Uterus (tissue), 4 donors: ENCODE data around the gene ADIRF. TPM values are rescaled to one million over a fixed set of nuclear protein-coding genes. Genes with fewer than 3 reads are reported as not detected.

ENCODE experiments used
- DNase-seq, 2 donors: peaks; one replicate each; pipeline ENCODE4 v3.0.0-alpha.2; 2019 to 2020
- H3K27ac ChIP-seq, 2 donors: fragments of 200-600 bp; sonication (generic); 1 replicate in 1 of 2; 2 replicates in 1 of 2; pipeline ENCODE4 v1.5.1; 2016 to 2018
- H3K27me3 ChIP-seq, 2 donors: fragments of 200-600 bp; sonication (generic); one replicate each; pipeline ENCODE4 v1.5.1; 2018 to 2019; ENCODE audit warnings: control low read depth in 1 of 2
- H3K36me3 ChIP-seq, 2 donors: fragments of 200-600 bp; sonication (generic); one replicate each; pipeline ENCODE4 v1.5.1; 2019; ENCODE audit warnings: control low read depth in 1 of 2
- H3K4me1 ChIP-seq, 2 donors: fragments of 200-600 bp; sonication (generic); one replicate each; pipeline ENCODE4 v1.5.1; 2018 to 2019; ENCODE audit warnings: control low read depth in 1 of 2
- H3K4me3 ChIP-seq, 2 donors: fragments of 200-600 bp; sonication (generic); 1 replicate in 1 of 2; 2 replicates in 1 of 2; pipeline ENCODE4 v1.5.1; 2018 to 2019; ENCODE audit warnings: mild to moderate bottlenecking in 1 of 2
- H3K9me3 ChIP-seq, 2 donors: fragments of 200-600 bp; sonication (generic); one replicate each; pipeline ENCODE4 v1.5.1; 2019; ENCODE audit warnings: control low read depth in 1 of 2
- CTCF ChIP-seq, 4 experiments: fragments of 200-600 bp in 2 of 4; fragments of 450-650 bp in 2 of 4; sonication (generic) in 2 of 4; IDR thresholded peaks; one replicate each; pipeline ENCODE4 v1.5.1; 2016 to 2019; ENCODE audit warnings: antibody characterized with exemption in 4 of 4, mild to moderate bottlenecking in 2 of 4, moderate library complexity in 1 of 4
- POLR2A ChIP-seq, 2 donors: fragments of 450-650 bp; IDR thresholded peaks; one replicate each; pipeline ENCODE4 v1.6.1; 2016; ENCODE audit warnings: antibody characterized with exemption in 2 of 2, mild to moderate bottlenecking in 1 of 2, moderate library complexity in 1 of 2
- intact Hi-C: fragments of 100-400 bp; cut with DNase I; formaldehyde crosslinking; loops from one replicate; pipeline ENCODE4 v1.15.1; 2023; ENCODE audit warnings: low total_unique reads
- total RNA-seq, 4 donors: library from RNA; depleted of rRNA in 3 of 4; stranded (reverse); fragments of >200 nt in 3 of 4; gene quantifications; one replicate each; pipeline versions ENCODE4 v1.1.0 to v1.2.4, GENCODE V29; 2014 to 2023
- donor health status: DM: yes; HTN: yes; CAD: no.

ADIRF gene
- total RNA-seq, 4 donors from 2014 or later = 8.5 to 368 (median 275) TPM

- DNase-seq = no peak
- intact Hi-C loops = no loop called here
These were observed 27.6 kb upstream of the ADIRF start for GRCh38 chr10:86940677-86941076.

DNA sequence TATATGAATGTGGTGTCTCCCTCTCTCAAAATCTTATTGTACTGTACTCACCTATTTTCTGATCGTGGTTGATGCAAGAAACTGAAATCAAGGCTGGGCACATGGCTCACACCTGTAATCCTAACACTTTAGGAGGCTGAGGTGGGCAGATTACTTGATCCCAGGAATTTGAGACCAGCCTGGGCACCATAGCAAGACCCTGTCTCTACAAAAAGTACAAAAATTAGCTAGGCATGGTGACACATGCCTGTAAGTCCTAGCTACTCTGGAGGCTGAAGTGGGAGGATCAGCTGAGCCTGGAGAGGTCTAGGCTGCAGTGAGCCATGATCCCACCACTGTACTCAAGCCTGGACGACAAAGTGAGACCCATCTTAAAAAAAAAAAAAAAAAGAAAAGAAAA, 26.9 kb upstream of the ADIRF start:
- Histone ChIP-seq H3K4me1 (peaks cover 0 to 4% of the 10 kb centered on the region in 2 donors), H3K9me3 (no peaks in the 10 kb centered on the region), H3K27ac (no peak overlapping the region), H3K36me3 (no peaks in the 10 kb centered on the region), H3K4me3 (no peak overlapping the region), H3K27me3 (no peaks in the 10 kb centered on the region)
- intact Hi-C loops = no loop called here
- no peak for TF ChIP-seq CTCF (IDR thresholded peaks at IDR 0.05)
- TF ChIP-seq POLR2A (IDR thresholded peaks at IDR 0.05) = no peak
- DNase-seq = no peak

More at GRCh38 chr10:86940677-86941076, 27.6 kb upstream of the ADIRF start:
- Histone ChIP-seq H3K27me3 (no peaks in the 10 kb centered on the region), H3K9me3 (no peaks in the 10 kb centered on the region), H3K36me3 (no peaks in the 10 kb centered on the region), H3K4me3 (no peak overlapping the region), H3K4me1 (peaks cover 0 to 4% of the 10 kb centered on the region in 2 donors), H3K27ac (no peak overlapping the region)
- TF ChIP-seq POLR2A (IDR thresholded peaks at IDR 0.05) = no peak

DNA sequence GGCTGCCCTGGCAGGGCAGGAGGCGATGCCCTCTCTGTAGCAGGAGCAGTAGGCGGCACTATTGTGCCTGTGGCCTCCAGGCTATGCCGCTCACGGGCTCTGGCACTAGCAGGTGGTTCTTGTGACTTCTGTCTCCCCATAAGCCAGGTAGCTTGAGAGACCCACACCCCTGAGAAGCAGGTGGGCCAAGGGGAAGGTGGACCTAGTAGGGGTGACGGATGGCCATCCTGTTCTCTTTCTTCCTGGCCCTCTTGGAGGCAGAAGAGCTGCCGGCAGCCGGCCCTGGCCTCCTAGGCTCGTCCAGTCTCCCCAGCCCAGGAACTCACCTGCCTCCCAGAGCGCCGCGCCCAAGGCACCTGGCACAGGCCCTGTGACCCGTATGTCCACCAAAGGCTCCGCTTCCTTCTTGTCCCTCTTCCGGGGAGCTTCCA, 26.3 kb upstream of the ADIRF start:
- Histone ChIP-seq H3K36me3 (no peaks in the 10 kb centered on the region), H3K27ac (no peak overlapping the region), H3K9me3 (no peaks in the 10 kb centered on the region), H3K27me3 (no peaks in the 10 kb centered on the region), H3K4me3 (no peak overlapping the region), H3K4me1 (peaks cover 0 to 4% of the 10 kb centered on the region in 2 donors)
- DNase-seq = no peak
- TF ChIP-seq CTCF (IDR thresholded peaks at IDR 0.05) (no peak), POLR2A (IDR thresholded peaks at IDR 0.05) (no peak)
- intact Hi-C loops = no loop called here

GRCh38 chr10:86942441-86943315, 25.6 kb upstream of the ADIRF start:
- Histone ChIP-seq H3K27me3 (no peaks in the 10 kb centered on the region), H3K9me3 (no peaks in the 10 kb centered on the region), H3K27ac (no peak overlapping the region), H3K4me3 (no peak overlapping the region), H3K36me3 (no peaks in the 10 kb centered on the region), H3K4me1 (peaks cover 0 to 4% of the 10 kb centered on the region in 2 donors)
- no peak for DNase-seq
- intact Hi-C loops = no loop called here
- TF ChIP-seq POLR2A (IDR thresholded peaks at IDR 0.05) = no peak
- no peak for TF ChIP-seq CTCF (IDR thresholded peaks at IDR 0.05)

- H3K36me3 ChIP-seq = no peaks in the 10 kb centered on the region
- H3K4me3 ChIP-seq = no peak overlapping the region
- no peak overlapping the region for H3K27ac ChIP-seq
- peaks cover 0 to 4% of the 10 kb centered on the region in 2 donors for H3K4me1 ChIP-seq
- no peaks in the 10 kb centered on the region for H3K9me3 ChIP-seq
- intact Hi-C loops = no loop called here
- no peak for TF ChIP-seq POLR2A (IDR thresholded peaks at IDR 0.05)
- TF ChIP-seq CTCF (IDR thresholded peaks at IDR 0.05) = no peak
- DNase-seq = no peak
- no peaks in the 10 kb centered on the region for H3K27me3 ChIP-seq
These were observed 24.8 kb upstream of the ADIRF start for GRCh38 chr10:86943316-86944030.
